ENCODE measurements around the gene NEDD4. TPM values are rescaled to one million over a fixed set of nuclear protein-coding genes. Genes with fewer than 3 reads are reported as not detected.

NEDD4 gene
- total RNA-seq, 1 experiment from 2014 or later = 57.7 TPM

DNA sequence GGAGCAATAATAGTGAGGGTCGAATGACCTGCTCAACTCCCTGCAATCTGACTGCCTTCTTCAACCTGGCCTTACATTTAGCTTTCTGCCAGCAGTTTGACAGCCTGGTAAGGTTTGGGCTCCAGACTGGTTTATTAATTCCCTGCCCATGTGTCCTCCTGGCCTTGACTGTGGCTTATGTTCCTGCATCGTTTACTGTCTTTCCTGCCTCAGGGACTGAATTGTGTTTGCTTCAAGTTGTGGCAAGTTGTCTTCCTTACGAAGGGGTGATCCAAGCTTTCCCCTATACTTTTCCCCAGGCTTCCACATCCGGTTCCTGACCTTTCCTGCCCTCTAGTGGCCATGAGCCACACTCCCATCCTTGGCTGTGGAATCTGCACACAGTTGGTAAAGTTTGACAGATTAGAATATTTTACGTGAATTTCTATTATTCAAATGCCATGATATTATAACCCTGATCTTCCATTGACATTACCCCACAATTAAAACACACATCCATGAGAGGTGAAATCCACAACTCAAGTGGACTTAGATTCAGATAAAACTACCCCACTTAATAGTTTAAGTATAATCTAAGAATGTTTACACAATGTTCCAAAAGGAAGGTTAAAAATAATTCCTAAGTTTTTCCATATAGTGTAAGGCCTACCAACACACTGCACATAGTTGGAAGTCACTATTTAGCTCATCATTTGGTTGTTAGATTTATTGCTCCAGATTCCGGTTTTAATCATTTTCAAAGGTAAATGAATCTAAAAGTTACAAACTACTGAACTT is 95.7 kb downstream of the NEDD4 start:
- peaks cover 21% of the 10 kb centered on the region for H3K4me1 Mint-ChIP-seq (ENCODE audit: insufficient read depth, unreplicated experiment)
- intact Hi-C loops (cut with micrococcal nuclease) = loop anchor here (5.0 kb wide), 2 partner anchors 250 to 350 kb away; no protein-coding TSS in a partner anchor
- no peaks in the 10 kb centered on the region for H3K9me3 Mint-ChIP-seq (ENCODE audit: unreplicated experiment)
- peaks cover 9% of the 10 kb centered on the region for H3K36me3 Mint-ChIP-seq (ENCODE audit: insufficient read depth, unreplicated experiment)
- TF ChIP-seq, protein P1, sequence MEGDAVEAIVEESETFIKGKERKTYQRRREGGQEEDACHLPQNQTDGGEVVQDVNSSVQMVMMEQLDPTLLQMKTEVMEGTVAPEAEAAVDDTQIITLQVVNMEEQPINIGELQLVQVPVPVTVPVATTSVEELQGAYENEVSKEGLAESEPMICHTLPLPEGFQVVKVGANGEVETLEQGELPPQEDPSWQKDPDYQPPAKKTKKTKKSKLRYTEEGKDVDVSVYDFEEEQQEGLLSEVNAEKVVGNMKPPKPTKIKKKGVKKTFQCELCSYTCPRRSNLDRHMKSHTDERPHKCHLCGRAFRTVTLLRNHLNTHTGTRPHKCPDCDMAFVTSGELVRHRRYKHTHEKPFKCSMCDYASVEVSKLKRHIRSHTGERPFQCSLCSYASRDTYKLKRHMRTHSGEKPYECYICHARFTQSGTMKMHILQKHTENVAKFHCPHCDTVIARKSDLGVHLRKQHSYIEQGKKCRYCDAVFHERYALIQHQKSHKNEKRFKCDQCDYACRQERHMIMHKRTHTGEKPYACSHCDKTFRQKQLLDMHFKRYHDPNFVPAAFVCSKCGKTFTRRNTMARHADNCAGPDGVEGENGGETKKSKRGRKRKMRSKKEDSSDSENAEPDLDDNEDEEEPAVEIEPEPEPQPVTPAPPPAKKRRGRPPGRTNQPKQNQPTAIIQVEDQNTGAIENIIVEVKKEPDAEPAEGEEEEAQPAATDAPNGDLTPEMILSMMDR (IDR thresholded peaks at IDR 0.05; ENCODE audit: unreplicated experiment) = peak; percentile 73
- POLR2A ChIA-PET = interaction anchor here (0.6 to 8.9 kb wide), 9 partner anchors 8 to 347 kb away, joined by 3 to 99 read pairs (median 4); no protein-coding TSS in a partner anchor
- peak; percentile 87 for DNase-seq (ENCODE audit: unreplicated experiment)
- BruUV-seq (replicated peaks) = TSS peak; percentile 14
- H3K27ac Mint-ChIP-seq (ENCODE audit: low read depth, unreplicated experiment) = peak overlapping the region; percentile 92
- CTCF ChIA-PET = interaction anchor here (0.5 to 4.4 kb wide), 22 partner anchors 11 to 351 kb away, joined by 3 to 59 read pairs (median 3); no protein-coding TSS in a partner anchor
- no peaks in the 10 kb centered on the region for H3K27me3 Mint-ChIP-seq (ENCODE audit: insufficient read depth, unreplicated experiment)
- peak overlapping the region; percentile 45 for H3K4me3 Mint-ChIP-seq (ENCODE audit: unreplicated experiment)

DNA sequence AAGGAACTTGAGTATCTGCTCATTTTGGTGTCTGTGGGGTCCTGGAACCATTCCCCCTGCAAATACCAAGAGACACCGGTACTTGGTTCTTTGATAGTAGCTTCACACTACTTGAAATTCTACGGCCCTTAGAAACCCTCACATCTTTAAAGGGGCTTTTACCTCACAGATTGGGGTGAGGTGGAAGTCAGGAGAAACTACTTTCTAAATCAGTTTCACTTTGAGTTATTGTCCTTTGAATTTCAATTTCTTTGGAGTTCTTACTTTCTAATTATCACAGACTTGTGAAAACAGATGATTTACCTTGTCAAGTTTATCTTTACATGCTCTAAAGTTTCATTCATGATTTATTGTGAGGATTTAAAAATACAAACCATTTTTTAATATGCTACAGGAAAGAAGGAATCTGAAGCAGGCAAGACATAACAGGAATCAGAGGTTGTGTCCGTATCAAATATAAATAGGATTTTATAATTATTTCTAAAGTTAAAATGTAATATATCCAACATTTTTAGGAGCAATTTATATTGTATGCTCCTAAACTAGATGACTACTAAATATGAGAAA is 98.9 kb downstream of the NEDD4 start:
- Mint-ChIP-seq H3K36me3 (ENCODE audit: insufficient read depth, unreplicated experiment) (peaks cover 13% of the 10 kb centered on the region), H3K4me3 (ENCODE audit: unreplicated experiment) (peak overlapping the region; percentile 60), H3K9me3 (ENCODE audit: unreplicated experiment) (peaks cover 2% of the 10 kb centered on the region), H3K27ac (ENCODE audit: low read depth, unreplicated experiment) (peak overlapping the region; percentile 46), H3K27me3 (ENCODE audit: insufficient read depth, unreplicated experiment) (no peaks in the 10 kb centered on the region), H3K4me1 (ENCODE audit: insufficient read depth, unreplicated experiment) (peaks cover 21% of the 10 kb centered on the region)
- POLR2A ChIA-PET = interaction anchor here (0.7 to 8.9 kb wide), 5 partner anchors 14 to 27 kb away, joined by 3 to 99 read pairs (median 26); no protein-coding TSS in a partner anchor
- TSS peak; percentile 99 for BruUV-seq (replicated peaks)
- no peak for DNase-seq (ENCODE audit: unreplicated experiment)
- CTCF ChIA-PET = interaction anchor here (0.7 to 2.3 kb wide), 2 partner anchors 22 to 23 kb away, joined by 3 to 13 read pairs; no protein-coding TSS in a partner anchor
- intact Hi-C loops (cut with micrococcal nuclease) = no loop called here
- TF ChIP-seq, protein P1 (IDR thresholded peaks at IDR 0.05; ENCODE audit: unreplicated experiment) = no peak

DNA sequence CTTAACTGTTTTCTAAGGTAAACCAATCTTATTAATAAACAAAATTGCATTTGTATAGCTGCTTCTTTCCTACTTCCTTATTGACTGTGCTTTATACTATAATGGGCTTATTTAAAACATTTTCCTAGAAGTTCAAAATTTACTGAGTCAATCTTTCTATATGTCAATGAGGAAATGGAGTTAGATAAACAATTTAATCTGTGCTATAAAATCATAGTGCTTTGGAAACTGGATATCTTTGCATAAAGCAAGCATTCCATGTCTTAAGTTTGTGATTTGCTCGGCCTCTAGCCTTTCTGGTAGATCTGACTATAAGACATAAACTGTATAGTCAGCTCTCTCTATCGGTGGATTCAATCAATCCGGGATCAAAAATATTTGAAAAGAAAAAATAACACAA is 99.6 kb downstream of the NEDD4 start:
- H3K4me1 Mint-ChIP-seq (ENCODE audit: insufficient read depth, unreplicated experiment) = peaks cover 21% of the 10 kb centered on the region
- peak overlapping the region; percentile 46 for H3K27ac Mint-ChIP-seq (ENCODE audit: low read depth, unreplicated experiment)
- H3K36me3 Mint-ChIP-seq (ENCODE audit: insufficient read depth, unreplicated experiment) = peaks cover 13% of the 10 kb centered on the region
- ChIA-PET CTCF (interaction anchor here (0.7 to 2.3 kb wide), 3 partner anchors 21 to 23 kb away, joined by 3 to 13 read pairs (median 9); no protein-coding TSS in a partner anchor), POLR2A (interaction anchor here (0.7 to 8.9 kb wide), 4 partner anchors 15 to 26 kb away, joined by 3 to 99 read pairs (median 16); no protein-coding TSS in a partner anchor)
- peak overlapping the region; percentile 60 for H3K4me3 Mint-ChIP-seq (ENCODE audit: unreplicated experiment)
- intact Hi-C loops (cut with micrococcal nuclease) = no loop called here
- no peak for DNase-seq (ENCODE audit: unreplicated experiment)
- peaks cover 8% of the 10 kb centered on the region for H3K9me3 Mint-ChIP-seq (ENCODE audit: unreplicated experiment)
- no TSS peak for BruUV-seq (replicated peaks)
- H3K27me3 Mint-ChIP-seq (ENCODE audit: insufficient read depth, unreplicated experiment) = no peaks in the 10 kb centered on the region
- TF ChIP-seq, protein P1 (IDR thresholded peaks at IDR 0.05; ENCODE audit: unreplicated experiment) = no peak

DNA sequence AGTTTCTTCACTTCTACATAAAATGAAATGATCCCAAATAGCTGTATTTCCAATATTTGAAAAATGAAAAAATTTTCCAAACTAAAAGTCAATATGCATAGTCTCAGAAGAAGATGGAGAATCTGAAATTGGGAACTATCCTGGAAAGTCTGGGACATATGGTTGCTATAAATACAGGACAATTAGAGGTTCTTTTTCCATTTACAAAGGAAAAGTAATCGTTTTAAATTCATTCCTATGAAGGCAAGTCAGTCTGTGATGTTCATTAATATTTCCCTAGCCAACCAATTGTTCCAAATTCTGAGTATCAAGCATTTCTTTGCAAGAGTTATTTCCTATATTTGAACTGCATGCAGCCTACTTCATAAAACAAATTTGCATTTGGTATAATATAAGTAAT is 102.2 kb downstream of the NEDD4 start:
- DNase-seq (ENCODE audit: unreplicated experiment) = no peak
- TF ChIP-seq, protein P1 (IDR thresholded peaks at IDR 0.05; ENCODE audit: unreplicated experiment) = no peak
- intact Hi-C loops (cut with micrococcal nuclease) = no loop called here
- ChIA-PET POLR2A (interaction anchor here (0.9 to 2.4 kb wide), 3 partner anchors 9 to 17 kb away, joined by 3 to 5 read pairs (median 4); no protein-coding TSS in a partner anchor), CTCF (interaction anchor here (1.0 kb wide), 1 partner anchor 274 kb away, joined by 3 read pairs; no protein-coding TSS in a partner anchor)
- no peaks in the 10 kb centered on the region for H3K27me3 Mint-ChIP-seq (ENCODE audit: insufficient read depth, unreplicated experiment)
- H3K36me3 Mint-ChIP-seq (ENCODE audit: insufficient read depth, unreplicated experiment) = peaks cover 13% of the 10 kb centered on the region
- no peak overlapping the region for H3K27ac Mint-ChIP-seq (ENCODE audit: low read depth, unreplicated experiment)
- H3K4me3 Mint-ChIP-seq (ENCODE audit: unreplicated experiment) = no peak overlapping the region
- no TSS peak for BruUV-seq (replicated peaks)
- H3K4me1 Mint-ChIP-seq (ENCODE audit: insufficient read depth, unreplicated experiment) = peaks cover 7% of the 10 kb centered on the region
- peaks cover 22% of the 10 kb centered on the region for H3K9me3 Mint-ChIP-seq (ENCODE audit: unreplicated experiment)
